Activated naive CD4-positive, alpha-beta T cell treated with anti-CD3 and anti-CD28 coated beads, Interleukin-2, amount 50 U/mL, for 24 hours (primary cell): ENCODE measurements around the gene PLCD1.

ENCODE experiments used
- H3K27ac Mint-ChIP-seq: one replicate; pipeline ENCODE4 v1.8.0; 2021; ENCODE audit warnings: mild to moderate bottlenecking, mixed read lengths
- H3K27me3 Mint-ChIP-seq: one replicate; pipeline ENCODE4 v1.8.0; 2021; ENCODE audit warnings: mixed read lengths
- H3K36me3 Mint-ChIP-seq: one replicate; pipeline ENCODE4 v1.8.0; 2021; ENCODE audit warnings: mixed read lengths
- H3K4me1 Mint-ChIP-seq: one replicate; pipeline ENCODE4 v1.8.0; 2021; ENCODE audit warnings: mixed read lengths
- H3K4me3 Mint-ChIP-seq: one replicate; pipeline ENCODE4 v1.8.0; 2021; ENCODE audit warnings: mild to moderate bottlenecking, mixed read lengths
- H3K9me3 Mint-ChIP-seq: one replicate; pipeline ENCODE4 v1.8.0; 2021; ENCODE audit warnings: mixed read lengths

PLCD1 gene

DNA sequence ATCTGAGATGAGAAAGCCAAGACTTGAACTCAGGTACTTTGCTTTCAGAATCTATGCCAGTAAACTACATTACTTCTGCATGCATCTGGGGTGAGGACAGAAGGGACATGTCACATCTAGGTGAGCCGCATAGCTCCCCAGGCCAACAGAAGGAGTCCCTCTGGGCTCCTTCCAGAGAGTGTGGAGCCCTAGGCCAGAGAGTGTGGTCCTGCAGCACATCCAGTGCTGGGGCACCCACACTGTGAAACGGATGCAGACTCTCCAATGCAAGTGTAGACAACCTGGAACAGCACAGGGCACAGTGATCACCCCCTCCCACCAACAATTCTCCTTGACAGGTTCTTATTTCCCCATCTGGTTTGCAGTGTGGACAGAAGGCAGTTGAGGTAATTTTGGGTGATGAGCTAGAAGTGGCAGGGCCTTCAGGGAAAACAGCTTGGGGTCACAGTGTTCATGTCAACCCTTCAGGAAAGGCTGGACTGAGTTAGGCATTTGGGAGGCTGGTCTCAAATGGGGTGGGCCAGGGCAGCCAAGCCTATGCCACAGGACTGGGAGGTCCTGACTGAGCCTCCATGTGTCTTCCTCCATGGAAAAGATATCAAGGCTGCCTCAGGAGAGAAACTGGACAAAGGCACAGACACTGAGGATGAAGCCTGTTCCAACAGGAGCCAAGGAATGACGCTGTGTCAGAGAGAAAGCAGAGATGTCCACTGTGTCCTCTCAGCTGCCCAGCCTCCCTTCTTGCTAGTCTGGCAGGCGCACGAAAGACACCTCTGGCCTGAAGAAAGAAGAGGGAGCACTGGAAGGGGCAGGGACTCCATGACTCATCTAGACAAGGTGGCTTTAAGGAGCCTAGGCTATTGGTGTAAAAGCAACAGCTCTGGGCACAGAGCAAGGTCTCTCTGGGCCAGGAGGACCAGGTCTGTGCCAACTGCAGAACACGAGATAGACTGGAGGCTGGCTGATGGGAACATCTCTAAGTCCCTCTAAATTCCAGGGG is 1.7 kb downstream of the PLCD1 start:
- H3K4me1 Mint-ChIP-seq, result peaks cover 45% of the 10 kb centered on the region

DNA sequence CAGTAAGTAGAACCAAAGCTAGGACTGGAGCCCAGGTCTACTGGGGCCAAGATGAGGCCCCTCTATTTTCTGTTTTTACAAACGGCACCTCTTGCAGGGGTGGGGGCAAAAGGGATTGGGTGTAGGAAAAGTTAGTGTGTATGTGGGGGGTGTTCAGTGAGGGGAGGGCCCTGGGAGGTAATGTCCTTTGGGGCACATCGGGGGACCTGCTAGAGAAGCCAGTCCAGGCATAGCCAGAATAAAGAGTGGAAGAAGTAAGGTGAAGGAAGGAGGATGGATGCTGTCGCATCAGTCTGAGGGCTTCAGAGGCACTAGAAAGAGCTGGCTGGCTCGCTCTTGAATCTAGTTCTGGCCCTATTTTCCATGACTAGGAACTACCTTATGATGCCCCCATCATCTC is 2.6 kb downstream of the PLCD1 start:
- no peaks in the 10 kb centered on the region for H3K9me3 Mint-ChIP-seq
- peaks cover 45% of the 10 kb centered on the region for H3K4me1 Mint-ChIP-seq
- no peaks in the 10 kb centered on the region for H3K36me3 Mint-ChIP-seq
- H3K27ac Mint-ChIP-seq, result no peak overlapping the region
- peaks cover 7% of the 10 kb centered on the region for H3K27me3 Mint-ChIP-seq
- H3K4me3 Mint-ChIP-seq, result no peak overlapping the region

More for the DNA sequence above, 1.7 kb downstream of the PLCD1 start:
- peak overlapping the region; percentile 82 for H3K4me3 Mint-ChIP-seq
- no peak overlapping the region for H3K27ac Mint-ChIP-seq
- no peaks in the 10 kb centered on the region for H3K9me3 Mint-ChIP-seq
- H3K36me3 Mint-ChIP-seq, result no peaks in the 10 kb centered on the region
- peaks cover 7% of the 10 kb centered on the region for H3K27me3 Mint-ChIP-seq

DNA sequence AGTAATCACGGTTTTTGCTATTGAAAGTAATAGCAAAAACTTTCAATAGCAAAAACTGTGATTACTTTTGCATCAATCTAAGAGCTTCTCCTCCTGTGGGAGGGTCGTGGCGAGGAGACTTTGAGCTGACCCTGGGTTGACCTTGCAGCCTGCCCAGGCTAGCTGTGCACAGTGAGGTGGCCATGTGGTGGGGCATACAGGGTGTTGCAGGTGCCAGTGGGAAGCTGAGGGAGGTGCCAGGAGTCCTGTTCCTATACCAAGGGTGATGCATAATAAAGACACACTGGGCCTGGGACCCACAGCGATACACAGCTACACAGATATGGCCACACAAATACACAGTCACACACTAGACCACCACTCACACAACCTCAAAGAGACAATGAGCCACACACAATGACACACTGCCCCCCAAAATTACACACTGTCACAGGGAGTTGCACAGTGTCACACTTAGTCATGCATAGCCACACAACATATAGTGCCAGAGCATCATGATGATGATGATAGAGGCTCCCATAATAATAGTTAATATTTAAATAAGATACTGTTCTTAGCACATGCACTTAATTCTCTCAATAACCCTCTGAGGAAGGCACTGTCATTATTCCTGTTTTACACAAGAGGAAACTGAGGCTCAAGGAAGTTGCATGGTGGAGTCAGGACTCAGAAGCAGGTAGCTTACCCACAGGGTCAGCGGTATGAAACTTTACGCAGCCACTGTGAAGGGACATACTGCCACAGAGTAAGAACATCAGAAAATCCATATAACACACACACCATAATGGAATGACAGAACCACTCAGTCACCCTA is 6.3 kb downstream of the PLCD1 start:
- Mint-ChIP-seq H3K9me3 (no peaks in the 10 kb centered on the region), H3K4me1 (peaks cover 28% of the 10 kb centered on the region), H3K4me3 (peak overlapping the region; percentile 83), H3K27ac (peak overlapping the region; percentile 26), H3K27me3 (no peaks in the 10 kb centered on the region), H3K36me3 (peaks cover 3% of the 10 kb centered on the region)

DNA sequence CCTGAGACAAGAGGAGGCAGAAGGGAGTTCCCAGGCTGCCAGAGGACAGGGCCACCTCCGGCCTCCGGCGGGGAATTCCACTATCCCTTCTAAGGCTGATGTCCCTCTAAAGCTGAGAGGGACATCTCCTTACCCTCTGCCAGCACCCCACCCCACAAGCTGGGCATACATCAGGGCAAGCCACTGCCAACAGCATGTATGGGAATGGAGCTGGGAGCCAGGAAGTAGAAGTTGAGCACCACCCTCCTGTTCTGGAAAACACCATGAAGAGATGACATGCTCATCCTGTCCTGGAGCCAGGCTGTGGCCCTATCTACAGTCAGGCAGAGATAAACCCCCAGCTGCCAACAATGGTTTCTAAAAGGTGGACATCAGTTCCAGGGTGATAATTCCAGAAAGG is 7.1 kb downstream of the PLCD1 start:
- no peaks in the 10 kb centered on the region for H3K27me3 Mint-ChIP-seq
- no peaks in the 10 kb centered on the region for H3K9me3 Mint-ChIP-seq
- H3K36me3 Mint-ChIP-seq, result peaks cover 3% of the 10 kb centered on the region
- no peak overlapping the region for H3K4me3 Mint-ChIP-seq
- H3K27ac Mint-ChIP-seq, result no peak overlapping the region
- peaks cover 28% of the 10 kb centered on the region for H3K4me1 Mint-ChIP-seq

DNA sequence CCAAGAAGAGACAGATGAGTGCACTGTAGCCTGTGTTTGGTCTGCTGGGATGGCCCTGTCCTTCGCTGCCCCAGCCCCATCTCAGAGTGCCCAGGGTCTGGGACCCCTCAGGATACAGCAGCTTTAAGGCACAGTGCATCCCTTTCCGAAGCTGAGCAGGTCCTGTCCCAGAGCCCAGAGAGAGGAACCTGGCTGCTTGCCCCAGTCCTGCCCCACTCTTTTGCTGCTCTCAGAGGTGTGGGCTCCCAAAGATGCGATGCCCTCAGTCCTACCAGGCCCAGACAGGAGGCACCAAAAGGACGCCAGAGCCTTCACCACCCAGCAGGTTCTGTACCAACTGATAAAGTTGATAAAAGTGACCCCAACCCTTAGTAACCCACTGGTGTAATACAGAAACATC is 8.2 kb downstream of the PLCD1 start:
- H3K27ac Mint-ChIP-seq, result no peak overlapping the region
- H3K4me1 Mint-ChIP-seq, result peaks cover 28% of the 10 kb centered on the region
- H3K36me3 Mint-ChIP-seq, result peaks cover 12% of the 10 kb centered on the region
- no peaks in the 10 kb centered on the region for H3K9me3 Mint-ChIP-seq
- no peaks in the 10 kb centered on the region for H3K27me3 Mint-ChIP-seq
- H3K4me3 Mint-ChIP-seq, result no peak overlapping the region

DNA sequence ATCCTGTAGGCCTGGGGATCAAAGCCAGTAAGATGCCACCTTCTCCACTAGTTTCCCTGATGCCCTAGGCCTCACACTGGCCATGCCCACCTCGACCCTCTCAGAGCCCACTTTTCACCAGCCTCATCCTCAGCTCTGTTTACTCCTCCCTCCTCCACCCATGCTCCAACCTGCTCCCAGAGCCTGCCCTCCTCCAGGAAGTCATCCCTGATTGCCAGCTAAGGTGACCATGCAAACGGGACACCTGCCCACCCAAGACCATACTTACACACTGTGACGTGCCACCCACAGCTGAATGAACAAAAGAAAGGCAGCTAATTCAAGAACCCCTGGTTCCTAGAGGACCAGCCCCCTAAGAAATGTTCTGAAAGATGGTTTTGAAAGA is 9.1 kb downstream of the PLCD1 start:
- H3K27me3 Mint-ChIP-seq, result no peaks in the 10 kb centered on the region
- H3K36me3 Mint-ChIP-seq, result peaks cover 15% of the 10 kb centered on the region
- H3K4me1 Mint-ChIP-seq, result peaks cover 21% of the 10 kb centered on the region
- H3K4me3 Mint-ChIP-seq, result no peak overlapping the region
- no peaks in the 10 kb centered on the region for H3K9me3 Mint-ChIP-seq
- no peak overlapping the region for H3K27ac Mint-ChIP-seq

DNA sequence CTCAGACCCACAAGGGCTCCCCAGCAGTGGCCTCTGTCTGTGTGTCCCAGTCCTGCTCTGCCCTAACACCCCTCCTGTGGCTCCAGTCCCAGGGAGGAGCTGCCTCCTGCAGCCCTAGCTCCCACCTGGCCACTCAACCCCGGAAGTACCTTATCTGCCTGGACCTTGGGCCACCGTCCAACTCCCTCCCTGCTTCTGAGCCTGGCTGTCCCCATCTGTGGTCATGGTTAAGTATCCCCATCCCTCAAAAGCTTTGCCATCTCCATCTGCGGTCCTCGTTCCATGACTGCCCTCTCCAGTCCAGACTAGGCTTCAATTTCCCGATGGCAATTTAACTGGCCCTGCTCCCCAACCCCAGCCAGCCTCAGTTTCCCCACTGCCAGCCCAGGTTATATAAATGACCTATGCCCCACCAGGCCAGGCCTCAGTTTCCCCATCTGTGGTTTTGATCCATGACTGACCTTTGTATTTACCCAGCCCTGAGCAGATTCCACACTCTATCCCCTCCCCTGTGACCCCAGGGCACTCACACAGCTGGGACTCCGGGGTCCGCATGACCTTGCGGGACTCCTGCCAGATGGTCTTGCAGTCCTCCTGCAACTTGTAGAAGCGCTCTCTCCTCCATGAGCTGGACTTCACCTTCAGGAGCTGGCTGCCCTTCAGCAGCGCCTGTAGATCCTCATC is 9.6 kb downstream of the PLCD1 start:
- Mint-ChIP-seq H3K27ac (no peak overlapping the region), H3K4me1 (peaks cover 17% of the 10 kb centered on the region), H3K36me3 (peaks cover 15% of the 10 kb centered on the region), H3K4me3 (no peak overlapping the region), H3K9me3 (no peaks in the 10 kb centered on the region), H3K27me3 (no peaks in the 10 kb centered on the region)

DNA sequence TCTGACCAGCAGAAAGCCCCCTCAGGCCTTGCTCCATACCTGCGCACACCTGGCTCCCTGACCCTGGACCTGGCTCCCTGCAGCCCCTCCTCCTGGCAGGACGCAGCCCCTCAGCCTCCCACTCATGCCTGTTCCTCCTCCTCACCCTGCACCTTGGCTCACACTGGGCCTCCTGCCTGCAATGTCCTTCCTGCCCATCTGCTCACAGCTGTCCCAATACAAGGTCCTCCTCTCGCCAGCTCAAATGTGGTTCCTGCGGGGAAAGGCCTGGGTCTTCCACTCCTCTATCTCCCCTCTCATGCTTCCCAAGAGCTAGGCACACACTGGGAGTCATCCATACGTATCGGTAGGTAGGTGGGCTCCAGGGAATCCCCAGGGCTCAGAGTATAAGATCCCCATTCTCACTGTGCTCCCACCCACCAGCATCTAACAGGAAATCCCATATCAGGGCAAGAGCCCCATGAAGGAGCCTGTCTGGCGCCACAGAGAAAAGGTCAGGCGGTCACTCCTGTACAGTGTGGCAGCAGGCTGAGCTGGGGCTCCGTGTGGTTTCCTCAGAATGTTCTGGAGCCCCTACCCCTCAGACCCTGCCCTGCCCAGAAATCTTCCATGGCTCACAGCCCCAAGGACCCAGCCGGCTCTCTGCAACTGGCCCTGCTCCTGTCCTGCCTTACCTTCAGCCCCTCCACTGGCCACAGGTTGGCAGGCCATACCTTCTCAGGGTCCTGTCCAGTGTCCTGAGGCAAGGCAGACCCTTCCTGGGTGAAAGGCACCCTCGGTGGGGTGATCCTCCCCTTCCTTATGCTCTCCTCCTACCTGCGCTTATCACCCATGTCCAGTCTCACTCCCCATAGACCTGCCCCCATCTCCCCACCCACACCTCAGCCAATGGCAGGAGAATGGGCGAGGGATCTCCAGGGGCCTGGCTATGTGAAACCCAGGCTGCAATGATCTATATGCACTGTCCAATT is 10.9 kb downstream of the PLCD1 start:
- H3K4me1 Mint-ChIP-seq, result peaks cover 8% of the 10 kb centered on the region
- peaks cover 15% of the 10 kb centered on the region for H3K36me3 Mint-ChIP-seq
- no peaks in the 10 kb centered on the region for H3K27me3 Mint-ChIP-seq
- no peak overlapping the region for H3K27ac Mint-ChIP-seq
- H3K9me3 Mint-ChIP-seq, result no peaks in the 10 kb centered on the region
- no peak overlapping the region for H3K4me3 Mint-ChIP-seq

DNA sequence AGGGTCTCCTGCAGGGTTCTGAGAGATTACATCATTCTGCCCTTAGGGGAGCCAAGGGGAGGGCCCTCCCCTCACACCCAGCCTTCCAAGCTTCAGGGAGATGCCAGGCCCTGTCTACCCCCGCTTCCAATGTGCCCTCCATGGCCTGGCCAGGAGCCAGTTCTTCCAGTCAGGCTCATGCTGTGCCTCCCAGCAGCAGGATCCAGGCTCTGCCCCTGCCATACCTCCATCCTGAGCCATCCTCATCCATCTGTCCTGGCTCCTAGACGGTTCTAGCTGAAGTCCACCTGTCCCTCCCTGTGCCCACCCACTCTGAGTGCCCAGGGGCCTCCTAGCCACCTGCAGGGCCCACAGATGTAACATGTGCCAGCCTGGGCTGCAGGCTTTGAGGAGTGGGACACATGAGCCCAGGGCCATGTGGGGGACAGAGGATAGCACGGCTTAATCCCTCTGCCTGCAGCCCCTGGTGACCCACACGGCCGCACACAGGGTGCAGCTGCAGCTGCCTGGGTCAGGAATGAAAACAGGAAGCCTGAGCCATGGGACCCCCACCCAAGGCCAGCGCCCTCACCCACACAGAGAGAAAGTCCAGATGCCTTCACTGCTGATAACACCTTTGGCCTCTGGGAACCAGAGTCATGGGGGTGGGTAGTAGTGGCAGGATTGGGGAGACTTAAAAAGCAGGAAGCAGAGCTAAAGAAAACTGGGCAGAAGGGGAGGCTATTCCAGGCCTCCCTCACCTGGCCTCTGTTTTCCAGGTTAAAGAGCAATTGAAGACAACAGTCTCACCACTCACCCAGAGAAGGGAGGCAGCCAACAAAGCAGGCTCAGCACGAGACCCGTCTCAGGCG is 11.8 kb downstream of the PLCD1 start:
- H3K4me1 Mint-ChIP-seq, result no peaks in the 10 kb centered on the region
- no peaks in the 10 kb centered on the region for H3K9me3 Mint-ChIP-seq
- H3K27ac Mint-ChIP-seq, result no peak overlapping the region

DNA sequence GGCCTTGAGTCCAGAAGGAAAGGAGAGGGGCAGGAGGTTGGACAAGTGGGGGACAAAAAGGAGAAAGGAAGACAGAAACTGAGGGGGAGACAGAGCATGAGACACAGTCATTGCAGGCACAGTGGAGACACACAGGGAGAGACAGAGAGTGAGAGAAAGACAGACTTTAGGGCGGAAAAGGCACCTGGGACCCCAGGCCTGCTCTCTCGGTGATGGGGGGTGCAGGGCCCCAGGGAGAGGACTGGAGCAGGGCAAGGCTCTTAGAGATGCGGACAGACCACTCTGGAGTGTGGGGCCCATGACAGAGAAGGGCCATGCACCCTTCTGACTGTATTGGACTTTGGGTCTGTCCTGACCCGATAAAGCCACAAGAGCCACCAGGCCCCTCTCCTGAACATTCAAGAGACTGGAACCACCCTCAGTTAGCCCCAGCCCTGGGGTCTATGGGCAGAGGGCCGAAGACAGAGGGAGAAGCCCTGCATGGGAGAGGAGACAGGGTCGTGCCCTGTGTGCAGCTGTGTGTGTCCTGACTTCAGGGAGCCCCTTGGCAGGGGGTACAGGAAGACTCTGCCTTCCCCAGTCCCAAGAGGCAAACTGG is 12.5 kb downstream of the PLCD1 start:
- Mint-ChIP-seq H3K27me3 (no peaks in the 10 kb centered on the region), H3K27ac (no peak overlapping the region), H3K36me3 (peaks cover 15% of the 10 kb centered on the region)

More for the DNA sequence above, 11.8 kb downstream of the PLCD1 start:
- Mint-ChIP-seq H3K27me3 (no peaks in the 10 kb centered on the region), H3K4me3 (no peak overlapping the region), H3K36me3 (peaks cover 15% of the 10 kb centered on the region)

DNA sequence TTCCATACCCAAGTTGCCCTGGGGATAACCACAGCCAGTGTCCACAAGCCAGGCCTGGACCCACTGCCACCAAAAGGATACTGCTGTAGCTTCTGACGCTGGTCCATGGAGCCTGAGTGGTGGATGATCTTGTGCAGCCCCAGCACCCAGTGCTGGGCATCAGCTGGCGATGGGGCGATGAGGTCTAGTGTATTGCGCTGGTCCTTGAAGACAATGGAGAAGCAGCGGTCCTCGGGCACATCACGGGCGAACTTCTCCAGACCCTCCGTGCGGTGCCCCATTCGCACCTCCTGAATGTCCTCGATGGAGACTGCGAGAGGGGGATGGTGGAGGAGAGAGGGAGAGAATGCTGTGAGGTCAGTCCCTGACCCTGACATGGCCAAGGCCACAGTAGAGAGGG is 13.0 kb downstream of the PLCD1 start:
- H3K4me3 Mint-ChIP-seq, result no peak overlapping the region
- H3K27ac Mint-ChIP-seq, result peak overlapping the region; percentile 43
- no peaks in the 10 kb centered on the region for H3K4me1 Mint-ChIP-seq
- H3K36me3 Mint-ChIP-seq, result peaks cover 15% of the 10 kb centered on the region
- H3K9me3 Mint-ChIP-seq, result no peaks in the 10 kb centered on the region
- H3K27me3 Mint-ChIP-seq, result no peaks in the 10 kb centered on the region

More for the DNA sequence above, 12.5 kb downstream of the PLCD1 start:
- no peaks in the 10 kb centered on the region for H3K9me3 Mint-ChIP-seq
- H3K4me1 Mint-ChIP-seq, result no peaks in the 10 kb centered on the region
- no peak overlapping the region for H3K4me3 Mint-ChIP-seq

DNA sequence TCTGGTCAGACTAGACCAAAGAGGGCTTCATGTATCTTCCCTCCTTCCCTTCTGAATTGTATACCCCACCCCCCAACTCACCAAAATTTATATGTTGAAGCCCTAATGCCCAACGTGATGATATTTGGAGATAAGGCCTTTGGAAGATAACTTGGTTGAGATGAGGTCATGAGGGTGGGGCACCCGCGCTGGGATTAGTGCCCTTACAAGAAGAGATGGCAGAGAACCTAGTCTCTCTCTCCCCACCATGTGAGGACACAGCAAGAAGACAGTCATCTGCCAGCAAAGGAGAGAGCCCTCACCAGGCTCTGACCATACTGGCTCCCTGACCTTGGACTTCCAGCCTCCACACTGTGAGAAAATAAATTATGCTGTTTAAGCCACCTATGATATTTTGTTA is 13.5 kb downstream of the PLCD1 start:
- no peaks in the 10 kb centered on the region for H3K9me3 Mint-ChIP-seq
- H3K27ac Mint-ChIP-seq, result no peak overlapping the region
- H3K4me1 Mint-ChIP-seq, result no peaks in the 10 kb centered on the region
- no peak overlapping the region for H3K4me3 Mint-ChIP-seq
- peaks cover 15% of the 10 kb centered on the region for H3K36me3 Mint-ChIP-seq
- H3K27me3 Mint-ChIP-seq, result no peaks in the 10 kb centered on the region

DNA sequence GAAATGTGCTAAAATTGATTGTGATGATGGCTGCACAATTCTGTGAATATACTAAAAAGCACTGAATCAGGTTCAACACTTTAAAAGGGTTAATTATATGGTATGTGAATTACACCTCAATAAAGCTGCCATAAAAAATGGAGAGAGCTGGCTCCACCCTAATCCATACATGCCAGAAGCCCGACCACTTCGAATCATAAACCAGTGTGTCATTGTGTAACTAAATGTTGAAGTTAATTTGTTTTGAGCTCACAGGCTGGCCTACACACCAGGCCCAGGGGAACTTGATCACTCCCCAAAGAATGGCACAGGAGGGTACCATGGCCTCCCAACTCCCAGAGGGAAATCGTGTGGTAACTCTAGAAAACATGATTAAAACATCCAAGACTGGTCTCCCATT is 14.0 kb downstream of the PLCD1 start:
- Mint-ChIP-seq H3K27me3 (no peaks in the 10 kb centered on the region), H3K4me1 (no peaks in the 10 kb centered on the region), H3K27ac (no peak overlapping the region), H3K4me3 (no peak overlapping the region), H3K9me3 (no peaks in the 10 kb centered on the region), H3K36me3 (peaks cover 15% of the 10 kb centered on the region)
